Progenitor cell of endocrine pancreas (in vitro differentiated cells): ENCODE measurements around the gene MYCL. TPM values are rescaled to one million over a fixed set of nuclear protein-coding genes. Genes with fewer than 3 reads are reported as not detected.

Experiments used
- DNase-seq: peaks from one replicate; pipeline ENCODE4 v3.0.0; 2021; ENCODE audit warnings: low spot score; ENCODE audit not compliant: unreplicated experiment
- H3K27ac Mint-ChIP-seq: 2 replicates; pipeline ENCODE4 v1.8.0; 2021; ENCODE audit warnings: mild to moderate bottlenecking, moderate library complexity, mixed read lengths
- H3K27me3 Mint-ChIP-seq: 2 replicates; pipeline ENCODE4 v1.8.0; 2021; ENCODE audit warnings: mixed read lengths
- H3K36me3 Mint-ChIP-seq: 2 replicates; pipeline ENCODE4 v1.8.0; 2022; ENCODE audit warnings: mixed read lengths; ENCODE audit not compliant: insufficient read depth
- H3K4me1 Mint-ChIP-seq: 2 replicates; pipeline ENCODE4 v1.8.0; 2021; ENCODE audit warnings: low read depth, mixed read lengths
- H3K4me3 Mint-ChIP-seq: 2 replicates; pipeline ENCODE4 v1.8.0; 2021; ENCODE audit warnings: low read depth, mild to moderate bottlenecking, moderate library complexity, mixed read lengths
- H3K9me3 Mint-ChIP-seq: 2 replicates; pipeline ENCODE4 v1.8.0; 2021; ENCODE audit warnings: low read depth, mixed read lengths
- total RNA-seq: library from RNA; stranded (reverse); gene quantifications from 2 replicates; pipeline ENCODE4 v1.2.1, GENCODE V29; 2021
- TF ChIP-seq, protein P1 (sequence below): fragments of 200-600 bp; sonication (generic); IDR thresholded peaks from one replicate; pipeline ENCODE4 v1.5.0; 2021; ENCODE audit warnings: antibody characterized with exemption, mild to moderate bottlenecking; ENCODE audit not compliant: unreplicated experiment

Gene MYCL
- total RNA-seq, 1 donor from 2014 or later = 21.3 TPM

GRCh38 chr1:39847940-39848339 is 53.8 kb downstream of the MYCL start:
- Mint-ChIP-seq H3K4me1 (peaks cover 12% of the 10 kb centered on the region), H3K27me3 (no peaks in the 10 kb centered on the region), H3K9me3 (no peaks in the 10 kb centered on the region), H3K27ac (no peak overlapping the region), H3K4me3 (no peak overlapping the region), H3K36me3 (peaks cover 33% of the 10 kb centered on the region)
- TF ChIP-seq, protein P1, sequence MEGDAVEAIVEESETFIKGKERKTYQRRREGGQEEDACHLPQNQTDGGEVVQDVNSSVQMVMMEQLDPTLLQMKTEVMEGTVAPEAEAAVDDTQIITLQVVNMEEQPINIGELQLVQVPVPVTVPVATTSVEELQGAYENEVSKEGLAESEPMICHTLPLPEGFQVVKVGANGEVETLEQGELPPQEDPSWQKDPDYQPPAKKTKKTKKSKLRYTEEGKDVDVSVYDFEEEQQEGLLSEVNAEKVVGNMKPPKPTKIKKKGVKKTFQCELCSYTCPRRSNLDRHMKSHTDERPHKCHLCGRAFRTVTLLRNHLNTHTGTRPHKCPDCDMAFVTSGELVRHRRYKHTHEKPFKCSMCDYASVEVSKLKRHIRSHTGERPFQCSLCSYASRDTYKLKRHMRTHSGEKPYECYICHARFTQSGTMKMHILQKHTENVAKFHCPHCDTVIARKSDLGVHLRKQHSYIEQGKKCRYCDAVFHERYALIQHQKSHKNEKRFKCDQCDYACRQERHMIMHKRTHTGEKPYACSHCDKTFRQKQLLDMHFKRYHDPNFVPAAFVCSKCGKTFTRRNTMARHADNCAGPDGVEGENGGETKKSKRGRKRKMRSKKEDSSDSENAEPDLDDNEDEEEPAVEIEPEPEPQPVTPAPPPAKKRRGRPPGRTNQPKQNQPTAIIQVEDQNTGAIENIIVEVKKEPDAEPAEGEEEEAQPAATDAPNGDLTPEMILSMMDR = no peak
- DNase-seq = no peak

DNA sequence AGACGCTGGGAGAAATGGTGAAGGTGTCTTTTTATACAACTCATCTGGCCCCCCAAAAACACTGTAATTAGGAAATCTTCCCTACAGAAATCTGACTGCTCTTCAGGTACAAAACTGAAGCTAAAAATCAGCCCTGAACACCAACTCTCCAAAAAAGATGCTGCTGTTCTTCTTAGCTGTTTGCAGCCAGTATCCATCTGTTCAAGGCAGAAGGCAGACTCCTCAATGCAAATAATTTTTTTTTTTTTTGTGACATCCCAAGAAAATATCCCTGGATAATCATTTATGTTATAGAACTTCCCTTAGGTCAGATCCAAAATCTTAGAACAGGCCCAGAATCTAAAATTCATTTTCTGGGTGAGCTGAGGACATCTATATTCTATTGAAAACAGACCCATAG is 54.9 kb downstream of the MYCL start:
- Mint-ChIP-seq H3K27ac (no peak overlapping the region), H3K9me3 (no peaks in the 10 kb centered on the region), H3K27me3 (no peaks in the 10 kb centered on the region), H3K4me1 (peaks cover 3% of the 10 kb centered on the region), H3K4me3 (no peak overlapping the region), H3K36me3 (peaks cover 34% of the 10 kb centered on the region)
- TF ChIP-seq, protein P1 = no peak
- no peak for DNase-seq

DNA sequence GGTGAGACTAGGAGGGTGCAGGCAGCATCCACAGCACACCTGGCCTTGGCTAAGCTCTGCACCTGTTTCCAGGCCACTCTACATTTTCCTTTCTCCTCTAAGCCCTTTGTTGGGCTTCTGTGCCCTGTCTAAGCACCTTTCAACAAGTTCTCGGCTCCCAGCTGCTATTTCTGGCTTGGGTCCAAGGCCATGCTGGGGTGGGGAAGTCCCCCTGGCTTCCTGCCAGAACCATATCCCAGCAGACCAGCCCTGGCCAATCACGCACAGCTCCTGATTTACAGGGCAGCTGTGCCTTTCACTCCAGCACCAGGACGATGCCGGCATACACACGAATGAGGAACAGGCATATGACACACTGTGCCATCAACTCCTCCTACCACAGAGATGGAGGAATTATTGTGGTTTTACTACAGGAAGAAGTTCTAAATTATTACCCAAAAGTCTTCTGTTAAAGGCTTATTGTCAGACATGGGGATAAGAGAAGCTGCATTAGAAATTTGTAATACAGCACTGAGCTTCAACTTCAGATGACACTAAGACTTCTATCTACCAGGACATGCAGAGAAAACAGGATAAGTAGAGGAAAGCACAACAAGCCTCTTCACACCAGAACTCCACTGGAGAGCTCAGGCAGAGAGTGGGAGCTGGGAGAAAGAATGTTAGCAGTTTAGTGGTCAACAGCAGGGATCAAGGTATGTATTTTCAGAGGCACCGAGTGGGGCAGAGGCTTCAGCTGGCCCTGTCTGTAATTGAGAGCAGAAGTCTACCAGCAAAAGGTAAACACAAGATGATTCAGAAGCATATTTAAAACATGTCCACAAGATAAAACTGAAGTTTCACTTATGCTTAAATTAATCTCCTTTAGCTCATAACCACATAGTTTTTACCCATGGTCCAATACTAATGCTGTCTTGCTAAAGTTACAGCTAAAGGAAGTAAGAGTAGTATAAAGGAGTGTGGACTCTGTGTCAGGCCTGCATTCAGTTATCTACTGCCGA is 55.8 kb downstream of the MYCL start:
- Mint-ChIP-seq H3K36me3 (peaks cover 42% of the 10 kb centered on the region), H3K27me3 (no peaks in the 10 kb centered on the region), H3K9me3 (no peaks in the 10 kb centered on the region), H3K4me3 (no peak overlapping the region), H3K4me1 (peaks cover under 1% of the 10 kb centered on the region), H3K27ac (no peak overlapping the region)
- TF ChIP-seq, protein P1 = no peak
- no peak for DNase-seq

Other genes starting within 250 kb of the MYCL start
- gene NT5C1A, start 229.8 kb downstream of the MYCL start, total RNA-seq = not detected in 2 replicates
- gene HPCAL4, start 210.5 kb downstream of the MYCL start, total RNA-seq = not detected in 2 replicates
- 47.4 and 51.7 TPM in 2 replicates for gene PPIE, start 163.0 kb downstream of the MYCL start, total RNA-seq
- 0.38 TPM in 1 of 2 replicates, not detected in the other for gene OXCT2, start 130.6 kb downstream of the MYCL start, total RNA-seq
- gene BMP8B, start 113.1 kb downstream of the MYCL start, total RNA-seq = 0.75 and 0.91 TPM in 2 replicates
- 35.9 and 43.3 TPM in 2 replicates for gene TRIT1, start 18.4 kb downstream of the MYCL start, total RNA-seq
- 1.8 and 2.4 TPM in 2 replicates for gene MFSD2A, start 53.2 kb upstream of the MYCL start, total RNA-seq
- 154 and 179 TPM in 2 replicates for gene CAP1, start 138.8 kb upstream of the MYCL start, total RNA-seq
- 64.6 and 67.3 TPM in 2 replicates for gene PPT1, start 195.3 kb upstream of the MYCL start, total RNA-seq